ENCODE data around the gene SMIM35. TPM values are rescaled to one million over a fixed set of nuclear protein-coding genes. Genes with fewer than 3 reads are reported as not detected.

Gene SMIM35
- total RNA-seq, 1 donor = 0.21 TPM

DNA sequence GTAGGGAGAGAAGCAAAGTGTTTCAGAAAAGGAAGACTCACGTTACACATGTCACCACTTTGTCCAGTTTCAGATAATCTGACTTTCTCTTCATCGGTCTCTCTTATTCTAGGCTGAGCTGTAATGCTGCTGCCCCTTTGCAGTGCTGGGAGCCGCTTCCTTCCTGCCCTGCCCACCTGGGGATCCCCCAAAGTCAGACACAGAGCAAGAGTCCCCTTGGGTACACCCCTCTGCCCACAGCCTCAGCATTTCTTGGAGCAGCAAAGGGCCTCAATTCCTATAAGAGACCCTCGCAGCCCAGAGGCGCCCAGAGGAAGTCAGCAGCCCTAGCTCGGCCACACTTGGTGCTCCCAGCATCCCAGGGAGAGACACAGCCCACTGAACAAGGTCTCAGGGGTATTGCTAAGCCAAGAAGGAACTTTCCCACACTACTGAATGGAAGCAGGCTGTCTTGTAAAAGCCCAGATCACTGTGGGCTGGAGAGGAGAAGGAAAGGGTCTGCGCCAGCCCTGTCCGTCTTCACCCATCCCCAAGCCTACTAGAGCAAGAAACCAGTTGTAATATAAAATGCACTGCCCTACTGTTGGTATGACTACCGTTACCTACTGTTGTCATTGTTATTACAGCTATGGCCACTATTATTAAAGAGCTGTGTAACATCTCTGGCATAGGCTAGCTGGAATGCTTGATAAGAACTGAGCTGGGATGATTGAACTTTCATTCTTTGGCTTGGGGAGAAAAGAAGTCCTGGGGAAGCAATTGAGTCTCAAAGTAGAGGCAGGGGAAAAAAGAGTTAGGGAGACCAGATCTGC lies 31.2 kb upstream of the SMIM35 start:
- no peaks in the 10 kb centered on the region for H3K9me3 ChIP-seq (ENCODE audit: low read depth, low read length)
- no peak overlapping the region for H3K4me3 ChIP-seq (ENCODE audit: low read length)
- peaks cover 11% of the 10 kb centered on the region for H3K4me1 ChIP-seq (ENCODE audit: insufficient read depth, low read length)

DNA sequence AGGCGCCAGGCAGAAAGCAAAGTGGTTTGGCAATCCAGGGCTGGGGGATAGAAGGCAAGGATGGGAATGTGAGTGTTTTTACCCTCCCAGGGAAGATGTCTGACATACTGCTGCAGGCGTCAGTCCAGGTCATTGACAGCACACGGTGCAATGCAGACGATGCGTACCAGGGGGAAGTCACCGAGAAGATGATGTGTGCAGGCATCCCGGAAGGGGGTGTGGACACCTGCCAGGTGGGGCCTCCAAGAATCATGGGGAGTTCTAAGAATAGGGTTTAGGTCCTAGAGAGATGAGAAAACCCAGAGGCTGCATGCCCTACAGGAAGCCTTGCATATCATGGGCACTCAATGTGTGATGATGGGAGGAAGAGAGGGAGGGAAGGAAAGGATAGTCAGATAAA lies 28.3 kb upstream of the SMIM35 start:
- H3K9me3 ChIP-seq (ENCODE audit: low read depth, low read length) = no peaks in the 10 kb centered on the region
- peaks cover 11% of the 10 kb centered on the region for H3K4me1 ChIP-seq (ENCODE audit: insufficient read depth, low read length)
- H3K4me3 ChIP-seq (ENCODE audit: low read length) = no peak overlapping the region
- no peaks in the 10 kb centered on the region for H3K27me3 ChIP-seq (ENCODE audit: insufficient read depth, low read length)

More for the DNA sequence above, 31.2 kb upstream of the SMIM35 start:
- H3K27me3 ChIP-seq (ENCODE audit: insufficient read depth, low read length) = no peaks in the 10 kb centered on the region

DNA sequence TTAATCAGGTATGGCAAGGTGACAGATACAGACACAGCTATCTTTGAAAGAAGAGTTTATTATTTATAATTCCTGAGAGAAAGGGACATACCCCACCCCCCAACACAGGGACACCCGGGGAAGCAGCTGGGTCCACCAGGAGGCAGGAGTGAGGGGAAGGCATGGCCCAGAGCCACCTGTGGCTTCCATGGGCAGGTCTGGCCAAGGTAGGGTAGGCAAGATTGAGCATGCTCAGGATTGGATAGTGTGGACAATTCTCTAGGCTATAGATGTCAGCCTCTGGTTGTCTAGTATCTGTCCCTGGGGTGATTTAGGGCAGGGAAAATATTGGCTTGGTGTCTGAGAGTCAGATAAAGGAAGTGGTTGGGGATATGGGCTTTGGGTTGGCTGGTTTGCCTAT lies 27.5 kb upstream of the SMIM35 start:
- Histone ChIP-seq H3K9me3 (ENCODE audit: low read depth, low read length) (no peaks in the 10 kb centered on the region), H3K4me1 (ENCODE audit: insufficient read depth, low read length) (peaks cover 11% of the 10 kb centered on the region), H3K27me3 (ENCODE audit: insufficient read depth, low read length) (no peaks in the 10 kb centered on the region), H3K4me3 (ENCODE audit: low read length) (no peak overlapping the region)

DNA sequence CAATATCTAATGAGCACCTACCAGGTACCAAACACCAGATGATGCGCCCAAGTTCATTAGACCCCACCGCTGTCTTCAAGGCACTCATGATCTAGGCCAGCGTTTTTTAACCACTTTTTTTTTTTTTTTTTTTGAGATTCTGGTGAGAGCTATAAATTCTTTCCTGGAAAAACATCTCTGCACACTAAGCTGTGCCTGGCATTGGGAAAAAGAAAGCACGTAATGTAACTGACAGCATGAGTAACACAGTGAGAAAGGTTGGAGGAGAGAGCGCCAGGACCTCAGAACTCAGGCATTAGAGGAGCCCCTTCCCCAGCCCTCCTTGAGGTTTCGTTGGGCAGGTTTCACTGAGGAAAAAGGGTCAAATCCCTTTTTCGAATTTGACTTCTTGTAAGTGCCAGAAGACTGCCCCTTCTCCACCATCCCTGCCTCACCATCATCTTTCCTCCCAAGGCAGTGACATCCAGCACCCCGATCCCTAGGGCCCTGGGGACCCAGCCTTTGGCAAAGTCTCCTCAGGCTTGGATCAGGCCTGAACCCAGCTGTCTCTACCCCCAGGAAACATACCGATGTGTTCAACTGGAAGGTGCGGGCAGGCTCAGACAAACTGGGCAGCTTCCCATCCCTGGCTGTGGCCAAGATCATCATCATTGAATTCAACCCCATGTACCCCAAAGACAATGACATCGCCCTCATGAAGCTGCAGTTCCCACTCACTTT lies 26.1 kb upstream of the SMIM35 start:
- peaks cover 8% of the 10 kb centered on the region for H3K4me1 ChIP-seq (ENCODE audit: insufficient read depth, low read length)
- no peaks in the 10 kb centered on the region for H3K9me3 ChIP-seq (ENCODE audit: low read depth, low read length)
- no peaks in the 10 kb centered on the region for H3K27me3 ChIP-seq (ENCODE audit: insufficient read depth, low read length)
- no peak overlapping the region for H3K4me3 ChIP-seq (ENCODE audit: low read length)

DNA sequence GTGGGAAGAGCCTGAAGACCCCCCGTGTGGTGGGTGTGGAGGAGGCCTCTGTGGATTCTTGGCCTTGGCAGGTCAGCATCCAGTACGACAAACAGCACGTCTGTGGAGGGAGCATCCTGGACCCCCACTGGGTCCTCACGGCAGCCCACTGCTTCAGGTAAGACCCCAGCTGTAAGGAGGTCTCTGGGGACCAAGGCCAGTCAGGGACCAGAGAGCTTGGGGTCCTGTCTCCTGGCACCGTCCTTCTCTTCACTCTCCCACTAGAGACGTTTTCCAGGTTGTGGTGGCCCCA lies 24.9 kb upstream of the SMIM35 start:
- Histone ChIP-seq H3K4me3 (ENCODE audit: low read length) (no peak overlapping the region), H3K9me3 (ENCODE audit: low read depth, low read length) (no peaks in the 10 kb centered on the region), H3K4me1 (ENCODE audit: insufficient read depth, low read length) (no peaks in the 10 kb centered on the region), H3K27me3 (ENCODE audit: insufficient read depth, low read length) (no peaks in the 10 kb centered on the region)

DNA sequence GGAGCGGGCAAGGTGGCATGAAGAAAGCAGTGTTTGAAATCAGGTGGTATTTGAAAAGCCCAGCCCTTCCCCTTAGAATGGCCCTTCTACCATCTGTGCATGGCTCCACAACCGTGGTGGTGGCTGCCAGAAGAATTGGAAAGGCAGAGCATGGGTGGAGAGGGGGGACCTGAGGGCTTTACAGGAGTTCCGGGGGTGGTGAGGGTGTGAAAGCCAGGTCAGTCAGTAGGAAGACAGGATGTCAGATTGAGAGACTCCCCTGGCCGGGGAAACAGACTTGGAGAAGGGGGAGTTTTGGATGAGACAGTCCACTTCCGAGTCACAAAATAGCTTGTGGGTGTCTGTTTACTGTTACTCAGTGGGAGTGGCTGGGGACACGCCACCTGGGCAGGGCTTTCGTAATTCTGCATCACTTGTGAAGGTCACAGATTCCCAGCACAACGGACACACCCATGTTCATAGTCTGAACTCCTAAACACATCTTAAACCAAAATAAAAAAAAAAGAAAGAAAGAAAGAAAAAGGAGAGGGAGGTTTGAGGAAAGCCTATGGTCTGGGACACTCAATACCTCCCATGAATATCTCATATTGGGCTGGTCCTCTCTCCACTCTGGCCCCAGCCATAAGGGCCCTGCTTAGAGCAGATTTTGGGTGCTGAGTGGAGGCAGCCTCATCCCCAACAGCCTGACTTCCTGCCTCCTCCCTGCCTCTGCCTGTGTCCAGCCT lies 24.4 kb upstream of the SMIM35 start:
- H3K4me1 ChIP-seq (ENCODE audit: insufficient read depth, low read length) = no peaks in the 10 kb centered on the region
- H3K9me3 ChIP-seq (ENCODE audit: low read depth, low read length) = no peaks in the 10 kb centered on the region
- no peak overlapping the region for H3K4me3 ChIP-seq (ENCODE audit: low read length)
- no peaks in the 10 kb centered on the region for H3K27me3 ChIP-seq (ENCODE audit: insufficient read depth, low read length)

DNA sequence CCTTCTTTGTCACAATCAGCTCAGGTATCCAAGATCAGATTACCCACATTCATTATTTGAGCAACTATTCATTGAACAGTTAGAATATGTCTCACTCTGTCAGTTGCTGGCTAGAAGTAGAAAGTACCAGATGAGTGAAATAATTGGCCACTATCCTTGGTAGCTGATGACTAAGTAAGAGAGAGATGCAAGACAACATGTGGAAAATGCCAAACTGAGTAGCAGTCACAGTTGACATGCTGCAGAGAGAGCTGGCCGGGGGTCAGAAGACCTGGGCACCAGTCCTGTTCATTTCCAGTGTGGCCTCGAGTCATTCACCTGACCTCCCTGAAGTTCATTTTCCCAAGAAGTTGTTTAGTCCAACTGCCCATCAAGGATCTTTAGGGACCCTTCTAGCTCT lies 22.5 kb upstream of the SMIM35 start:
- H3K4me3 ChIP-seq (ENCODE audit: low read length) = no peak overlapping the region
- H3K9me3 ChIP-seq (ENCODE audit: low read depth, low read length) = no peaks in the 10 kb centered on the region
- no peaks in the 10 kb centered on the region for H3K4me1 ChIP-seq (ENCODE audit: insufficient read depth, low read length)
- H3K27me3 ChIP-seq (ENCODE audit: insufficient read depth, low read length) = no peaks in the 10 kb centered on the region

DNA sequence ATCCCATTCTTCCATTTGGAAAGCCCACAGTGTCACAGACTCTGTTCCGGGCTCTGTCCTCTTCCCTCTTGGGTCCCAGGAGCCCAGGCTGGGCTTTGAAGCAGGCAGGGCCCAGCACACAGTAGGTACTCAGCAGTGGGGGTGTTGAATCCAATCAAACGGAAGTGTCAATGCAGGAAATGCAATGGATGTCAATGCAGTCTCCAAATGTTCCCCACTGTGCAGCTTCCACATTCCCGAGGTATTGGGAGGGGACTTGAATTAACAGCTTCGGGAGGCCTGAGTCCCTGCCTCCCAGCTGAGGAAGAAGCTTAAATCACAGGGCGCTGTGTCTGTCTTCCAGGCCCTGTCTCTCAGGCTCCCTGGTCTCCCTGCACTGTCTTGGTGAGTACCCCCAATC lies 21.8 kb upstream of the SMIM35 start:
- no peaks in the 10 kb centered on the region for H3K4me1 ChIP-seq (ENCODE audit: insufficient read depth, low read length)
- no peaks in the 10 kb centered on the region for H3K9me3 ChIP-seq (ENCODE audit: low read depth, low read length)
- no peak overlapping the region for H3K4me3 ChIP-seq (ENCODE audit: low read length)
- no peaks in the 10 kb centered on the region for H3K27me3 ChIP-seq (ENCODE audit: insufficient read depth, low read length)

DNA sequence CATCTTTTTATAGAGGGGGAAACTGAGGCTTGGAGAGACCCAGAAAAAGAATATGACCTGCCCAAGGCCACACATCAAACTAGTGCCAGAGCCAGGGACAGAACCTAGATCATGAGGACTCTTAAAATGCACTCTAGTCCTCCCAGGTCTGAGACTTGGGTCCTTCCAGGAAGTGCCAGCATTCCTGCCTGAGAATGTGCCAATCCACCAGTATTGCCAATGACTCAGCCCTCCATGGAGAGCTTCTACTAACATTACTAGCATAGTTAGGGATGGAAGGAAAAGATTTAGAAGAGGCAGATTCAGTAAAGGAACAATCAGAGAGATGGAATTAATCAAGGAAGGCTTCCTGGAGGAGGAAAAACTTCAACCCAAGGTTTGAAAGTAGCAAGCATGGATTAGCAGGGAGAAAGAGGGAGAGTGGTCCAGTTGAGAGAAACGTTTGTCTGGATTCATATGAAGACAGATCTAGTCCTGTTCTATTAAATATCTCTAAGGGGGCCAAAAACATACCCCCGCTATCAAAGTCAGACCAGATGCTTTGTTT lies 20.1 kb upstream of the SMIM35 start:
- no peaks in the 10 kb centered on the region for H3K27me3 ChIP-seq (ENCODE audit: insufficient read depth, low read length)
- H3K9me3 ChIP-seq (ENCODE audit: low read depth, low read length) = no peaks in the 10 kb centered on the region

DNA sequence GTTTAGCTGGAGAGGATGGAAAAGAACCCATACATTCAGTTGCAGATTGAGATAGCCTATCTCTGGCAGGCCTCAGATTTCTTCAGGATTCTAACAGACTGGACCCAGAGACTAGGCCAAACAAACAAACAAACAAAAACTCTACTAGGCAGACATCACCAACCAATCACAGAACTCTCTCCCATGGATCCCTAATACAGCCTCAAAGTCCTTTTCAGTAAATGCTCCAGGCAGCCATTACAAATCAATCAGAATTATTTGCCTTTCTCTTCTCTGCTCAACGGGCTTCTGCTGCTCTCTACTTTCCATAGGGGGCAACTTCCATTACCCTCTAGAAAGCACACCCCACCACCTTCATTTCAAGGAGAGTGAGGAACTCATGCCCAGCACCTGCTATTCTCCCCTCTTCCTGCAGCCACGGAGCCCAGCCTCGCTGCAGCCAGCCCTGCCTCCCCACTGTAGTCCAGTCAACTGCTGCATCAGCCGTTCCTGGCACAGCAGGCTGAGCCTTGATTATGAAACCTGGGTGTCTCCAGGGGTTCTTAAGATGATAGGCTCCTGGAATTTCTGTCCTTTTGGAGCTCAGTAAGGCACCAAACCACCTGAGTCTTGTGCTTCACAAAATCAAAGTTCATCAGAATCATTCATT lies 19.0 kb upstream of the SMIM35 start:
- Histone ChIP-seq H3K27me3 (ENCODE audit: insufficient read depth, low read length) (no peaks in the 10 kb centered on the region), H3K9me3 (ENCODE audit: low read depth, low read length) (no peaks in the 10 kb centered on the region), H3K4me1 (ENCODE audit: insufficient read depth, low read length) (no peaks in the 10 kb centered on the region), H3K4me3 (ENCODE audit: low read length) (no peak overlapping the region)

More for the DNA sequence above, 20.1 kb upstream of the SMIM35 start:
- Histone ChIP-seq H3K4me1 (ENCODE audit: insufficient read depth, low read length) (no peaks in the 10 kb centered on the region), H3K4me3 (ENCODE audit: low read length) (no peak overlapping the region)

DNA sequence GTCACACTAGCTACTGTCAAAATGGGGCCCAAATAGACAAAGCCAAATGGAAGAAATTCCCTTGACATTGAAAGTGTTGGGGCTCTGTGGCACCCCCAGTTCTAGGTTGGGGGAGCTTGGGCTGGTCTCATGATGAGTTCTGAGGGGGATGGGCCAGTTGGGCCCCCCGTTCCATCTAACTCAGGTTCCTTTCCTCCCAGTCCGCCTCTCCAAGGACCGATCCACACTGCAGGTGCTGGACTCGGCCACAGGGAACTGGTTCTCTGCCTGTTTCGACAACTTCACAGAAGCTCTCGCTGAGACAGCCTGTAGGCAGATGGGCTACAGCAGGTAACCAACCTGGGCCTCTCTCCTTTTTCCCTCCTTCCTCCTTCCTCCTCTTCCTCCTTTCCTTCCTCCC lies 17.7 kb upstream of the SMIM35 start:
- Histone ChIP-seq H3K4me1 (ENCODE audit: insufficient read depth, low read length) (no peaks in the 10 kb centered on the region), H3K27me3 (ENCODE audit: insufficient read depth, low read length) (no peaks in the 10 kb centered on the region), H3K4me3 (ENCODE audit: low read length) (no peak overlapping the region), H3K9me3 (ENCODE audit: low read depth, low read length) (no peaks in the 10 kb centered on the region)

DNA sequence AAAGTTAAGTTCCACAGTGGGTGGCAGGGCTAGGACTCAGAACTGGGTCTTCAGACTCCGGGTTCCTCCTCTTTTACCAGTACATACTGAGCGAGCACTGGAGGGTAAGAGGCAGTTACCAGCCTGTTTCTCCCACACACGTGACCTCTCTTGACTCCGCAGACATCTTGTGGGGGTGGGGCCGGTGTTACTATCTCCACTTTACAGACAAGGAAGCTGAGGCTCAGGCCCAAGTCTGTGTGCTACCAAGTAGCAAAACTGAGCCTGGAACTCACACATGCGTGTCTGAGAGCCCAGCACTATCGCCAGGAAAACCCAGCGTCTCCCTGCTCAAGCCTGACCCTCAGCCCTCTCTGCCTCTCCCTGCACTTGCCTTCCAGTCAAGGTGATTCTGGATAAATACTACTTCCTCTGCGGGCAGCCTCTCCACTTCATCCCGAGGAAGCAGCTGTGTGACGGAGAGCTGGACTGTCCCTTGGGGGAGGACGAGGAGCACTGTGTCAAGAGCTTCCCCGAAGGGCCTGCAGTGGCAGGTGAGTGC lies 16.0 kb upstream of the SMIM35 start:
- H3K4me1 ChIP-seq (ENCODE audit: insufficient read depth, low read length) = no peaks in the 10 kb centered on the region
- H3K4me3 ChIP-seq (ENCODE audit: low read length) = no peak overlapping the region
- H3K27me3 ChIP-seq (ENCODE audit: insufficient read depth, low read length) = no peaks in the 10 kb centered on the region
- H3K9me3 ChIP-seq (ENCODE audit: low read depth, low read length) = no peaks in the 10 kb centered on the region

DNA sequence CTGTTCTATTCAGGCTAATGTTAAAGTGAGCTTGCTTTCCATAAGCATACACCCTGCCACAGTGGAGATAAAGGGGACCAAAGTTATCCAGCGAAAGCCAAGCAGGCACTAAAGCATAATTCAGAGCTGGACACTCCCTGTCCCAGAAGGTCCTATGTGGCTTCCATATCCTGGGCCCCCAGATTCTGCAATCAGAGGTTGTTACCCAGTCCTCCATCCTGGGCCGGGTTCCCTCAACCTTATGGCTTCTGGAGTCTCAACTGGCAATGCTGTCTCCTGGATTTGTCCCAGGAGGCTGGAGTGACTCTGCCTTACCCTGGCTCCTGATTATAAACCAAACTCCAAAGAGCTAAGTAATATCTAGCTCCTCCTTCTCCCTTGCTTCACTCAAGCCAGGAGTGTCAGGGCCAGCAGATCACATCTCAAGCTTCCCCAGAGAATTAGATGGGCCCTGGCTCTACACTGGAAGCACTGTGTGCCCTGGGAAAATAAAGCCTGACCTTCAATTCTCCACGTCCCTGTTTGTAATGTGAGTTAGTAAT lies 14.0 kb upstream of the SMIM35 start:
- no peak overlapping the region for H3K4me3 ChIP-seq (ENCODE audit: low read length)
- no peaks in the 10 kb centered on the region for H3K9me3 ChIP-seq (ENCODE audit: low read depth, low read length)
- H3K27me3 ChIP-seq (ENCODE audit: insufficient read depth, low read length) = no peaks in the 10 kb centered on the region
- no peaks in the 10 kb centered on the region for H3K4me1 ChIP-seq (ENCODE audit: insufficient read depth, low read length)

DNA sequence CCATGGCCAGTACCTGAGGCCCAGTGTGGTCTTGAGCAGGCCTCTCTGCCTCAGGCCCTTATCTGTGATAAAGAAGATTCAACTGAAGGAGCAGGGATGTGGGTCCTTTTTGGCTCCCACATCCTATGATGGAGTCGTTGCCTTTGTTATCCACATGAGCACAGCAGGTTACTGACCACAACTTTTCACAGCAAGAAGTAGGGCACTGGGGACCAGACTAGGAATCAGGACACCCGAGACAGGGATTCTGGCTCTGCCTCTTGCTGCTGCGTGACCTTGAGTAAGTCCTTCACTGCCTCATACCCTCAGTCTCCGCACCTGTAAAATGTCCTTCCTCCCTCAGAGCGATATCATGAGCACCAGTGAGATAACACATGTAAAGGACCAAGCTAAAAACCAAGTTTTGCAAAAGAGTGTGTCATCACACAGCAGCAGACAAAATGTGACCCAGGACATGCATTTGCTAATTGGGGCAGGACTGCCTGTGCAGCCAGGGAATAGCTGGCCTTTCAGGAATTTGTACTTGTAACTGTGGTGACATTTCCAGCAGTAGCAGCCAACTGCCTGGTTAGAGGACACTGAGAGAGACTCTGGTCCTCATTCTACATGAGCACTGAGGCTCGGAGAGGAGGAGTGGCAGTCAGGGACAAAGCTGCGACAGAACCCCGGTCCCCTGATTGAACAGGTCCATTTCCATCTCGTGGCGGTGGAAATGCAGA lies 13.2 kb upstream of the SMIM35 start:
- no peaks in the 10 kb centered on the region for H3K9me3 ChIP-seq (ENCODE audit: low read depth, low read length)
- H3K4me1 ChIP-seq (ENCODE audit: insufficient read depth, low read length) = no peaks in the 10 kb centered on the region
- no peaks in the 10 kb centered on the region for H3K27me3 ChIP-seq (ENCODE audit: insufficient read depth, low read length)
- no peak overlapping the region for H3K4me3 ChIP-seq (ENCODE audit: low read length)

Data from mononuclear cell (primary cell).